GM19351 (cell line): Measurements from ENCODE around the gene SERPINI2.
"Not testable (repeated sequence)": the region's sequence is repeated elsewhere in the genome, so short reads cannot be mapped to it uniquely, and the experiment has no call there.

ENCODE experiments used
- ATAC-seq: cut with Tn5 transposase; IDR thresholded peaks from one replicate; pipeline ENCODE4 v1.9.1; 2021; ENCODE audit warnings: mild to moderate bottlenecking, moderate library complexity; ENCODE audit not compliant: unreplicated experiment

Gene SERPINI2

DNA sequence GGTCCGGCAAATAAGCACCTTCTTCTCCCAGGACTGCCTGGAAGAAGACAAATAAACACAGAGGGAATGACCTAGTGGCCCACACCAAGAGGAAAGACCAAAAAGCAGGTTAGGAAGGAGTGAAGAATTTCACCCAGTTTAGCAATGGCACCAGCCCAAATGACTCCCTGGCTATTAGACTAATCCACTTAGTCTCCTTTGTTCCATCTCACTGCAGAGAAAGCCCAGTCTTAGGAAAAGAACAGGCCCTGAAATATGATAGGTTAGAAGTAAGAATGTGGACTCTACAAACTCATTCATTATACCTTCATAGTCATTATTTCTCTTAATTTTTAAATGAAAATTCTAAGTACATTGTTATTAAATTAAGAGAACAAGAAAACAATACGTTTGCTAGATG lies 23.2 kb downstream of the SERPINI2 start:
- no peak for ATAC-seq

DNA sequence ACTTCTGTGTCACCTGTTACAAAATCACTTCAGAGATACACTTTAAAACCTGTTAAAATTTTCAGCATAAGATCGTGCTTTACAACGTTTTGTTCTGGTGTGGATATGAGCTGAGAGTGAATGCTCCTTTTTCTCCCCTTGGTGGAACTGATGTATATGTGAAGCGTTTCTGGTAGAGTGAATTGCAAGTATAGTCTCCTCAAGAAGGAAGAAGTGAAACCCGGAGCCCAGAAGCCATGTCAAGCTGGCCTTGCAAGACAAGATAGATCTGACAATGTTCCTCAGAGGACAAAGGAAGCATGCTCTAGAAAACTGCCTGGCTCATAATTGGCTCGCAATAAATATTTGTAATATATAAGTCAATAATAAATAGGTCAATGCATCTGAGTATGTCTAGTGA lies 23.6 kb downstream of the SERPINI2 start:
- peak; percentile 51 for ATAC-seq

DNA sequence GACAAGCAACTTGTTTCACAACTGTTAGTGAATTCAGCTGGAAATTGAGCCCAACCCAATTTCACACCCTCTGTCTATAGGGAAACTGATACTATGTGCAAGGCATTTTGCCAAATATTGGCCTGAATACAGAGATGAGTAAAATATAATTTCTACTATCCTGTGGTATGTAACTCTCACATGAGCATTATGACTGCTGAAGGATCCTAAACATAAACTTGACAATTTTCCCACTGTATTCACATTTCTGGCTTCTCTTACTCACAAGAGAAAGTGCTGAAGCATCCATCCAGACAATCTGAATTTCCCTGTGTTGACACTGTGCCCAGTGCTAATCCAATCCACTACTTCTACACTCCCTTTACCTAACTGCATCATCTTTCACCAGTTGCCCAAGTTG lies 28.4 kb downstream of the SERPINI2 start:
- ATAC-seq = no peak

DNA sequence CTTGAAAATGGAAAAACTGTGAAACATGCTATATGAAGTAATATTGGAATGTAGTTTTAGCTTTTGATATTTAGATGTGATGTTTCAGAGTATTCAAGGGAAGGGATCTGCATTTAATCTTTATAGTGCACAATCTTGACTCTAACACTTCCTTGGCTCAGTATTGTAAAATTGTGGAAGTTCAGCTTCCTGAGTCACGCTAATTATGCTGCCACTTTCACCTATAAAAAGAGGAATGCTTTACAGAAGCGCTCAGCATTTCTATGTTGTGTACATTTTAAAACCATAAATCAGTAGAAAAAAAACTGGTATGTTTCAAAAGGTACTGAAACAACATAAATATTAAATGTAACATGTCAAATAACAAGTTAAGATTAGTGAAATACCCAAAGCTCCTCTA lies 32.6 kb downstream of the SERPINI2 start:
- ATAC-seq = no peak

DNA sequence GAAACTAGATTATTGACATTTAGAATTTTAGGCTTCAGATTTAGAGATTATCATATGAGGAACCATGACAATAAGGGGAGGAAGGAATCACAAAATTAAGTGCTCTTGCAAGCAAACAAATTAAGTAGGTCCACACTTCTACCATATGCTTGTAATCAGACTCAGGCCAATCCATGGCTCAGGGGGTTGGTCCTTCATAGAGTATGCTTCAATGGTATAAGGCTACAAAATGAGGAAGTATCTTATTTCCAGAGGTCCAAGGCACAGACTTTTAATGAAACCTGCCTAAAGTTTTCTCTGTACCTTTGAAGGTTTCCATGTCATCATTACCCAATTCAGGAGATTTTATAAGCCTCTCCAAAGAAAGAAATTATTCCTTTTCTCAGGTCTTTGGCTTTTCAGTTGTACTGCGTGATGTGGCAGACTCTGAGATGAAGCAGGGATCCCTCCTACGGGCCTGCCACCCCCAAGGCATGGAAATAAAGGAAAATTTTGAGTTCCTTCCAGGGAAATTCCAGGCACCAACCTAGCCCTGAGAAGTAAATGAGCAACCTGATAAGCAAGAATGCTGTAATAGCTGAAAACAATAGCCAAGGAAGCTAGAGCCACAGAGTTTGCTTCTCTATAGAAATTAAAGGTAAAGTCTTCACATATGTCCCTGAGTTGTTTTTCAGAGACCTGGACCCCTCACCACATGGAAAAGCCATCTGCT lies 36.3 kb downstream of the SERPINI2 start:
- ATAC-seq = peak; percentile 54

DNA sequence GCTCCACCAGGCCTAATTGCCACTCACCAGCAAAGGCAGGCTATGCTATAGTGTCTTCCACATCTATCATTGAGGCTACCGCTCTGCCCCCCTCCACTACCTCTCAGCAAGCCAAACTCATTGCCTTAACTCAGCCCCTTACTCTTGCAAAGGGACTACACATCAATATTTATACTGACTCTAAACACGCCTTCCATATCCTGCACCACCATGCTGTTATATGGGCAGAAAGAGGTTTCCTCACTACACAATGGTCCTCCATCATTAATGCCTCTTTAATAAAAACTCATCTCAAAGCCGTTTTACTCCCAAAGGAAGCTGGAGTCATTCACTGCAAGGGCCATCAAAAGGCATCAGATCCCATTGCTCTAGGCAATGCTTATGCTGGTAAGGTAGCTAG lies 46.9 kb downstream of the SERPINI2 start:
- ATAC-seq = not testable (repeated sequence)

DNA sequence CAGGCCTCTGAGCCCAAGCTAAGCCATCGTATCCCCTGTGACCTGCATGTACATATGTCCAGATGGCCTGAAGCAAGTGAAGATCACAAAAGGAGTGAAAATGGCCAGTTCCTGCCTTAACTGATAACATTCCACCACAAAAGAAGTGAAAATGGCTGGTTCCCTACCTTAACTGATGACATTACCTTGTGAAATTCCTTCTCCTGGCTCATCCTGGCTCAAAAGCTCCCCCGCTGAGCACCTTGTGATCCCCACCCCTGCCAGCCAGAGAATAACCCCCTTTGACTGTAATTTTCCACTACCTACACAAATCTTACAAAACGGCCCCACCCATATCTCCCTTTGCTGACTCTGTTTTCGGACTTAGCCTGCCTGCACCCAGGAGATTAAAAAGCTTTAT lies 51.4 kb downstream of the SERPINI2 start:
- ATAC-seq = not testable (repeated sequence)

DNA sequence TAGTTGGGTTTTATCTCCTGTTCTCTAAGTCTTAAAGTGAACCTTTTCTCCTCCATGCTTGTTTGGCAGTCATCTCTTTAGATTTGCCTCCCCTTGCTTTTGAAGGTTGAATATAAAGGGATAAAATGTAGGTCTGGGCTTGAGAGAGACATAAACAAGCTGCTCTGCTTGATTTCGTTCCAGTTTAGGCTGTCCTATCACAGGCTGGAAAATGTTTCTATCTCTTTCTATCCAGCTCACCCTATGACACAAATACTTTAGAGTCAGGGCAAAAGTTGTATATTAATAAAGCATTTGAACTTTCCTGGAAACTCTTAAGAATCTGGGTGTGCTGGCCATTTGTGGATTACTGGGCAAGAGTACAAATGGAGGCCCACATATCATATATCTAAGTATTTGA lies 64.2 kb downstream of the SERPINI2 start:
- ATAC-seq = no peak

DNA sequence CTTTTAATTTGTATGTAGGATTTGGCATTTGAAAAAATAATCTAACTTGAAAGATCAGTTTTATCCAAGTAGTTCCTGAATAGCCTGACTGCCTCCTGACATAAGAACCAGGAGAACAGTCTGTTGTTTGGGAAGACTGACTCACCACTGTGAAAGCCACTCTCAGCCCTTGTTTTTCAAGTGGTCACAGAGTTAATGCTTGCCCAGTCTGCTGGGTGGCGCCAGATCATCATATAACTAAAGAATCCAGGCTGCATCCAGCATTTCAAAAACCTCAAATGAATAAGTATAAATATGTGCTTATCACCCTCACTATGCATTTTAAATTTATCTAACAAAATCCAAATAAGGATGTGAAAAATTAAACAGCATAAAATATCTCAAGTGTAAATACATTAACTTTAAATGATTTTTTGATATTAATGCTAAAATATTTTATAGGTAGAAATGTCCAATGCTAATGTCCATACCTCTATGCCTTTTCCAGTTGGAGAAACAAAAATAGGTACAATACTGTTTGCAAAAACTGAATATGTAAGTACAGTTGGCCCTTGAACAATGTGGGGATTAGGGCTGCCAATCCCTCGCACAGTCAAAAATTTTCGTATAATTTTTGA lies 66.9 kb downstream of the SERPINI2 start:
- ATAC-seq = peak; percentile 70

DNA sequence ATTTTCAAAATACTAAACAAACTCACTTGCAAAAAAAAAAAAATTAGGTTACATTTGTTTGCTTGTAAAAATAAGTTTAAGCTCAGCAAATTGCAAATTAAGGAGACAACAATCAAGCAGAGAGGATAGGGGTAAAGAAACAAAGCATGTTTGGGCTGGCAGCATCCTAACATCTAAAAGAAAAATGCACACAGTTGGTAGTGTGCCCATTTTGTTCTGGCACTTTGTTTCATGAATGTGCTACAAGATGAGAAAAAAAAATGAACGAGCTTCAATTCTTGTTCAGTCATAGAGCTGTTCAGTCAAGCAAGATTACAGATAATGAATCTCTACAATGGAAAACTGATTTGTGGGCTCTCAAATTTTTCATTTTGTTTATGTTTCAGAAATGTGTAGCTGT lies 76.0 kb downstream of the SERPINI2 start:
- ATAC-seq = no peak

DNA sequence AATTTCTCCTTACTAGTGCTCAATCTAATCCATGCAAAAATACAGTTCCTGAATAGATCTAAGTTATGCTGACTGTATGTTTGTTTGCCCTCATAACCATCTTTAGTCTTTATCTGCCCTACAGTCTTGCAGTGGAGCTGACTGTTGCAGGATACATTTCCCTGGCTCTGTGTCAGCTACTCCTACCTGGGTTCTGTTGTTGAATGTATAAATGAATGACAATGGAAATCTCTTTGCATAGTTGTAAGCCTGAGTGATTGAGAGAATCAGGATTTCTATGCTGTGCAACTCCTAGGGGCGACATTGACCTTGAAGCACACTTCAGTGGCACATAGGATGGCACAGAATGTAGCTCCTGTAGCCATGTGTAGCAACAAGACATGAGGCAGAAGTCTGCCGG lies 77.8 kb downstream of the SERPINI2 start:
- no peak for ATAC-seq

DNA sequence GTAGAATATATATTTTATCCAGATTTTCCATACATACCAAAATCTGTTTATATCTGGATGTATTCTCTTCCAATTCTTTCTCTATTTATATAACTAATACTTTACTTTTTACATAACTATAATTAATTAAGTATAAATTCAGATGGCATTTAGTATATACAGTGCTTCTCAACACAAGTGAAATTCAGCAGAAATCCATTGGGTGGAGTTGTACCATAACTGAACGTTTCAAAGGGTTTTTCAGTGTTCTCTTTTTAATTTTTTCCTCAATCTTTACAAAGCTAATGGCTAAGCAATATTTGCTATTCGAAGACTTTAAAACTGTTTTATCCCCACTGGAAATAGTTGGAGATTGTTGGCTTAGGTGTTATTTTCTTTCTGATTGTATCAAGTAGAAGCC lies 79.8 kb downstream of the SERPINI2 start:
- ATAC-seq = no peak
